Measurements from ENCODE around the gene APOL5. TPM values are rescaled to one million over a fixed set of nuclear protein-coding genes. Genes with fewer than 3 reads are reported as not detected.
"Not testable (repeated sequence)": the region's sequence is repeated elsewhere in the genome, so short reads cannot be mapped to it uniquely, and the experiment has no call there.

The APOL5 gene
- total and polyA plus RNA-seq, 12 donors = 0.06 TPM; not detected in 11

GRCh38 chr22:35690001-35690400 is 27.7 kb upstream of the APOL5 start:
- H3K36me3 ChIP-seq = no peaks in the 10 kb centered on the region

GRCh38 chr22:35695202-35695601 is 22.5 kb upstream of the APOL5 start:
- ATAC-seq = no peak
- Histone ChIP-seq H3K27me3 (no peaks in the 10 kb centered on the region), H3K9me3 (no peaks in the 10 kb centered on the region), H3K36me3 (no peaks in the 10 kb centered on the region), H3K4me1 (no peaks in the 10 kb centered on the region), H3K4me3 (no peak overlapping the region), H3K27ac (no peak overlapping the region)
- WGBS, 2 donors = 79 to 82% methylated on average over 13 of the region's 13 CpGs
- no peak for TF ChIP-seq CTCF (IDR thresholded peaks at IDR 0.05)
- DNase-seq = no peak
- intact Hi-C loops (cut with DNase I) = no loop called here

More at GRCh38 chr22:35690001-35690400, 27.7 kb upstream of the APOL5 start:
- H3K27me3 ChIP-seq = no peaks in the 10 kb centered on the region
- H3K4me1 ChIP-seq = no peaks in the 10 kb centered on the region
- no peak overlapping the region for H3K27ac ChIP-seq
- 46 to 54% methylated on average over 1 of the region's 1 CpG for WGBS, 2 donors
- intact Hi-C loops (cut with DNase I) = no loop called here
- TF ChIP-seq CTCF (IDR thresholded peaks at IDR 0.05) = no peak
- peaks cover 0 to 3% (median 0%) of the 10 kb centered on the region in 11 donors for H3K9me3 ChIP-seq
- ATAC-seq (no peak), DNase-seq (no peak)
- H3K4me3 ChIP-seq = no peak overlapping the region

- Histone ChIP-seq H3K27me3 (no peaks in the 10 kb centered on the region), H3K4me3 (no peak overlapping the region), H3K9me3 (no peaks in the 10 kb centered on the region), H3K27ac (no peak overlapping the region), H3K36me3 (no peaks in the 10 kb centered on the region), H3K4me1 (no peaks in the 10 kb centered on the region)
- DNase-seq = no peak
- no peak for ATAC-seq
- intact Hi-C loops (cut with DNase I) = no loop called here
- 73 to 76% methylated on average over 14 of the region's 14 CpGs for WGBS, 2 donors
- no peak for TF ChIP-seq CTCF (IDR thresholded peaks at IDR 0.05)
These were observed 20.5 kb upstream of the APOL5 start for GRCh38 chr22:35697142-35697541.

GRCh38 chr22:35699852-35700251 is 17.8 kb upstream of the APOL5 start:
- ATAC-seq; H3K36me3 ChIP-seq; H3K27ac ChIP-seq; H3K9me3 ChIP-seq; DNase-seq; H3K27me3 ChIP-seq; intact Hi-C loops (cut with DNase I); H3K4me3 ChIP-seq; H3K4me1 ChIP-seq: not testable (repeated sequence)
- 73 to 77% methylated on average over 6 of the region's 6 CpGs for WGBS, 2 donors

GRCh38 chr22:35703861-35704584 is 13.6 kb upstream of the APOL5 start:
- H3K4me1 ChIP-seq = peaks cover 0 to 7% (median 0%) of the 10 kb centered on the region in 9 donors
- H3K4me3 ChIP-seq = no peak overlapping the region
- WGBS, 2 donors = 83 to 91% methylated on average over 7 of the region's 7 CpGs
- TF ChIP-seq CTCF (IDR thresholded peaks at IDR 0.05) = no peak
- no peak for ATAC-seq
- H3K27ac ChIP-seq = no peak overlapping the region
- no peak for DNase-seq
- H3K9me3 ChIP-seq = no peaks in the 10 kb centered on the region
- no peaks in the 10 kb centered on the region for H3K27me3 ChIP-seq
- H3K36me3 ChIP-seq = no peaks in the 10 kb centered on the region
- intact Hi-C loops (cut with DNase I) = no loop called here

Data from heart right ventricle (tissue), 16 donors.